ENCODE data around the gene MYO18B. TPM values are rescaled to one million over a fixed set of nuclear protein-coding genes. Genes with fewer than 3 reads are reported as not detected.

Gene MYO18B
- total and polyA plus RNA-seq, 2 of the 8 experiments (the other 6 are each of a cell fraction or from before 2014, with no cell fraction given) = 0.62 to 0.78 TPM

DNA sequence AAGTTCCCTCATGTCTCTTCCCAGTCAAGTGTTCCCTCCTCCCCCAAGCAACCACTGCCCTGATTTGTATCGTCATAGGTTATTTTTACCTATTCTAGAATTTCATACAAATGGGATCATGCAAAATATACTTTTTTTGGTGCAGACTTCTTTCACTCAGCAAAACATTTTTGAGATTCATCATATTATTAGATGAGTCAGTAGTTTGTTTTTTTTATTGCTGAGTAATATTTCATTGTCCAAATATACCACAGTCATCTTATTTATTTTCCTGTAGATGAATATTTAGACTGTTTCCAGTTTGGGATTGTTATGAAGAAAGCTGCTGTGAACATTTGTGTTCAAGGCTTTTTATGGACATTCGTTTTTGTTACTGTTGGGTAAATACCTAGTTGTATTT, 301.0 kb downstream of the MYO18B start:
- Histone ChIP-seq H3K27me3 (replicated peaks in 1 of 4; ENCODE audit: control insufficient read depth in 3 of 4, extremely low read depth in 1 of 4, insufficient read depth in 3 of 4, low read length in 3 of 4) (no peaks in the 10 kb centered on the region; a peak in 1 of 7 replicates), H3K18ac (ENCODE audit: extremely low read depth, low read length) (no peak overlapping the region), H3K23me2 (ENCODE audit: low read depth, low read length) (no peaks in the 10 kb centered on the region), H2BK15ac (ENCODE audit: low read length) (no peak overlapping the region), H4K5ac (ENCODE audit: insufficient read length, low read depth, low read length) (no peak overlapping the region), H2AK5ac (ENCODE audit: low read depth, low read length) (no peak overlapping the region), H2AFZ (ENCODE audit: low read length) (no peak overlapping the region), H3K79me1 (ENCODE audit: low read depth, low read length) (no peaks in the 10 kb centered on the region), H3K56ac (replicated peaks; ENCODE audit: insufficient read length, low read depth, low read length) (no peak overlapping the region), H2BK5ac (ENCODE audit: low read depth, low read length) (no peak overlapping the region), H3K4me2 (ENCODE audit: insufficient read depth in 1 of 2, low read depth in 2 of 2, low read length in 2 of 2) (no peak overlapping the region), H3K4me3 (ENCODE audit: extremely low read depth in 1 of 4, insufficient read depth in 2 of 4, low read depth in 3 of 4, low read length in 4 of 4) (no peak overlapping the region), H4K20me1 (replicated peaks in 1 of 2; ENCODE audit: control insufficient read depth in 1 of 2, insufficient read depth in 2 of 2, low read length in 2 of 2) (no peaks in the 10 kb centered on the region), H3K27ac (ENCODE audit: low read depth, low read length) (no peak overlapping the region), H3K4ac (replicated peaks; ENCODE audit: insufficient read length, low read depth, low read length) (no peak overlapping the region), H3K9me3 (ENCODE audit: insufficient read depth in 2 of 2, low read depth in 1 of 2, low read length in 1 of 2) (0 out of 4 replicates have a peak, but pooled peaks cover 0 to 2% of the 10 kb centered on the region in 2 experiments), H3K36me3 (ENCODE audit: control insufficient read depth in 2 of 4, insufficient read depth in 4 of 4, low read length in 3 of 4) (no peaks in the 10 kb centered on the region), H3K23ac (ENCODE audit: insufficient read length) (no peak overlapping the region), H3K14ac (ENCODE audit: insufficient read length) (no peak overlapping the region), H2BK12ac (ENCODE audit: low read depth, low read length) (no peak overlapping the region), H4K91ac (replicated peaks; ENCODE audit: insufficient read length, low read length) (no peak overlapping the region), H3K4me1 (replicated peaks in 1 of 4; ENCODE audit: control insufficient read depth in 3 of 4, insufficient read depth in 4 of 4, low read length in 3 of 4) (peaks cover 0 to 5% (median 2%) of the 10 kb centered on the region in 4 experiments; a peak in 1 of 7 replicates), H3K9ac (replicated peaks in 1 of 4; ENCODE audit: extremely low read depth in 1 of 4, low read depth in 3 of 4, low read length in 3 of 4) (no peak overlapping the region), H3K79me2 (ENCODE audit: control insufficient read depth in 1 of 2, insufficient read depth in 2 of 2, low read length in 2 of 2) (no peaks in the 10 kb centered on the region), H2BK20ac (ENCODE audit: low read length) (no peak overlapping the region), H2BK120ac (replicated peaks; ENCODE audit: low read depth, low read length) (no peak overlapping the region), H4K8ac (ENCODE audit: extremely low read depth, insufficient read depth, low read length) (no peak overlapping the region)
- POLR2A ChIA-PET (ENCODE audit: partially characterized antibody) = no interaction called here
- 95% methylated on average over 2 of the region's 2 CpGs; no CpG with 5 or more reads in 1 of the 2 experiments for WGBS, 2 experiments (ENCODE audit: extremely low coverage in 1 of 2, insufficient coverage in 1 of 2, insufficient read length in 1 of 2, insufficient replicate concordance in 2 of 2, low coverage in 1 of 2, low lambda C conversion rate in 2 of 2, missing lambda C conversion rate in 1 of 2)
- DNase-seq (ENCODE audit: low read depth in 1 of 2, low spot score in 2 of 2) (no peak), FAIRE-seq (no peak)
- TF ChIP-seq RXRA (IDR thresholded peaks at IDR 0.05; ENCODE audit: insufficient read depth, low read depth, low read length) = no peak
- no peak for TF ChIP-seq SIN3A (conservative IDR thresholded peaks at IDR 0.05 in 1 of 2, IDR thresholded peaks at IDR 0.05 in 1 of 2; ENCODE audit: low read depth in 1 of 2, low read length in 2 of 2)
- TF ChIP-seq TBP (IDR thresholded peaks at IDR 0.05; ENCODE audit: low read depth, low read length) = no peak
- no peak for TF ChIP-seq GABPA (IDR thresholded peaks at IDR 0.05; ENCODE audit: borderline replicate concordance, insufficient read depth, low read length)
- TF ChIP-seq NANOG (IDR thresholded peaks at IDR 0.05; ENCODE audit: insufficient read depth, low read depth, low read length, poor library complexity, severe bottlenecking) = no peak
- TF ChIP-seq JUN (IDR thresholded peaks at IDR 0.05; ENCODE audit: low read depth, low read length) = no peak
- no peak for TF ChIP-seq POLR2A (IDR thresholded peaks at IDR 0.05; ENCODE audit: control extremely low read depth in 1 of 2, low read depth in 2 of 2, low read length in 2 of 2)
- no peak for TF ChIP-seq HDAC6 (IDR thresholded peaks at IDR 0.05; ENCODE audit: low read depth, low read length)
- CTCF ChIA-PET (ENCODE audit: partially characterized antibody) = interaction anchor here (1.0 kb wide), 1 partner anchor 148 kb away, joined by 3 read pairs; no protein-coding TSS in a partner anchor
